ENCODE results near the gene MBNL3. TPM values are rescaled to one million over a fixed set of nuclear protein-coding genes. Genes with fewer than 3 reads are reported as not detected.

Gene MBNL3, protein sequence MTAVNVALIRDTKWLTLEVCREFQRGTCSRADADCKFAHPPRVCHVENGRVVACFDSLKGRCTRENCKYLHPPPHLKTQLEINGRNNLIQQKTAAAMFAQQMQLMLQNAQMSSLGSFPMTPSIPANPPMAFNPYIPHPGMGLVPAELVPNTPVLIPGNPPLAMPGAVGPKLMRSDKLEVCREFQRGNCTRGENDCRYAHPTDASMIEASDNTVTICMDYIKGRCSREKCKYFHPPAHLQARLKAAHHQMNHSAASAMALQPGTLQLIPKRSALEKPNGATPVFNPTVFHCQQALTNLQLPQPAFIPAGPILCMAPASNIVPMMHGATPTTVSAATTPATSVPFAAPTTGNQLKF
- 0.06 and 0.27 TPM in 2 replicates for total RNA-seq (2014; rRNA removed; shearing (Covaris generic))

DNA sequence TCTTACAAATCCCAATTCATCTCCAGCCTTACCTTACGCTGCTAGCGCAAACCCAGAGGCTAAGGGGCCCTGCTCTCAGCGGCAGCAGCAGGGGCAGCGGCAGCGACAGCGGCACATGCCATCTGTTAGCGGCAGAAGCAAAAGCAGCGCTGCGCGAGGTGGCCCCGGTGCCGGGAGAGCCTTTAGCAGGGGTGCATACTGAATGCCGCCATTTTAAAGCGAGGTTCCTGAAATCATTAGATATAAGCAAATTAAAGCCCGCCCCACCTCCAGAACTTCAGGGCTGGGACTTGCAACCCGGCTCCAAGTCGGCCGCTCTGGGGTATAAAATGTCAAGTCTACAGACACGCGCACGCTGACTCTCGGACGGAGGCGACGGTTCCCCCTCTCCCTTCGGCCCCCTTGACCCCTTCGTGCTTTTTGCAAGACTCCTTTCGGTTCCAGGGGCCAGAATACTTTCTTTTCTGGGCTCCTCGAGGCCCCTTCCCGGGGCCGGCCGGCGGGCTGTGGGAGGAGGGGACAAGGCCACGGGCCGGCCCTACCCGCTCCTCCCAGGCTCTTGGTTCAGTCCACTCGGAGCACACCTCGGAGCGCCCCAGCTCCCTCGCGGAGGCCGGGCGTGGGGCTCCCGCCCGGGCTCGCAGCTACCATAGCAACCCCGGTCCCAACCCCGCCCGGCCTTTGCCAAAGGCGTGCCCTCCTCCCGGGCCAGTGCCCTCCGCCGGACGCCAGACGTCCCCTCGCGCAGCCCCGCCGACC lies at the start of gene MBNL3:
Gene MBNL3 (minus strand): TSS at position 220 of the 759 bp plus-strand sequence. CDS start 49,427 bp downstream, outside the sequence.
- in situ Hi-C loops (cut with HindIII; ENCODE audit: low sequenced_read_pairs), result no loop called here
- peak; percentile 2 for DNase-seq (ENCODE audit: low spot score)

DNA sequence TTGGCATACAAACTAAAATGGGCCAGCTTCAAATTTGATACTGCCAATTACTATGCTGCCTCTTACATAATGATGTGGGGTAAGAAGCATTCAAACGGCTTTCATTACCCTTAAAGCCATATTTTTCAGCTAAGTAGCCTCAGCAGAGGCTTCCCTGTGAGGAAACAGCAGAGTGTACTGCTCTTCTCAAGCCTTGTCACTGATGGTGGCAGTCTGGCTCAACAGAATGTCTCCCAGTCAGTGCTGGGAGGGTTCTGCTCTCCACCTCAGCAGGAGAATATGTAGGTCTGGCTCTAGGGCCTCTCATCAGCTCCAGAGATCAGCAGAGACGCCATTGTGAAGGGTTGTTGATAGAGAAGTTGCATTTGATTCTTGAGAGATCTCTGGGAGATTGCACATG lies 44.6 kb upstream of the MBNL3 start:
- DNase-seq (ENCODE audit: low spot score), result no peak
- in situ Hi-C loops (cut with HindIII; ENCODE audit: low sequenced_read_pairs), result no loop called here

DNA sequence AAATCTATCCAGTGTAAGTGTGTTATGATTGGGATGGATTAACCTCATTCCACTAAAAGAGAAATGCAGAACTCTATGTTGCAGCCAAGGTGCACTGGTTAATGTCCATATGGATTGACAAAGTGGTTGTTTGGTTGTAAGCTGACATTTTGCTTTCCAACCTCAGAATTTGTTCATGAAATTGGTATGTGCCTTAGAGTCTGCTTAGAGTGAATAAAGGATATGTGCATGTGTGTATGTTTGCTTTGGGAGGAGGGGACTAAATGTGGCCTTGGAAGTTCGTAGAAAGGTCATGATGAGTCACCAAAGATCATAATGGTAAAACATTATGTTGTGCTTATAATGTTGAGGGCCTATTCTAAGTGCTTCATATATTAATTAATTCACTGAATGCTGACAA lies 44.1 kb upstream of the MBNL3 start:
- DNase-seq (ENCODE audit: low spot score), result no peak
- in situ Hi-C loops (cut with HindIII; ENCODE audit: low sequenced_read_pairs), result no loop called here

DNA sequence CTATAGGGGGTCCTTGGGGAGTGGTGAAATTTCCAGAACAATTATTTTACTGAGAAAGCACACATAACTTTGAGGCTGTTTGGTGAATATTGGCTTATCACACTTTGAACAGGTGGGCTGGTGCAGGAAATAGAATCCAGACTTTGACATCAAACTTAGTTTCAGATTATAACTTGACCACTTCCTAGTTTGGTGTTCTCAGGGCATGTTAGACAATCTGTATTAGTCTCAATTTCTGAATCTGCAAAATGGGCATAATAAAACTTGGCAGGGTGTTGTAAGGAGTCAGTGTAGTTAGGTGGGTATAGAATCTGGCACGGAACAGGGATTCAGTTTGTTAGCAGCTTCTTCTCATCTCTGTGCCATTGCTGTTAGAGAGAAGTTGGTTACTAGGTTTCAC lies 43.3 kb upstream of the MBNL3 start:
- in situ Hi-C loops (cut with HindIII; ENCODE audit: low sequenced_read_pairs), result no loop called here
- DNase-seq (ENCODE audit: low spot score), result no peak

DNA sequence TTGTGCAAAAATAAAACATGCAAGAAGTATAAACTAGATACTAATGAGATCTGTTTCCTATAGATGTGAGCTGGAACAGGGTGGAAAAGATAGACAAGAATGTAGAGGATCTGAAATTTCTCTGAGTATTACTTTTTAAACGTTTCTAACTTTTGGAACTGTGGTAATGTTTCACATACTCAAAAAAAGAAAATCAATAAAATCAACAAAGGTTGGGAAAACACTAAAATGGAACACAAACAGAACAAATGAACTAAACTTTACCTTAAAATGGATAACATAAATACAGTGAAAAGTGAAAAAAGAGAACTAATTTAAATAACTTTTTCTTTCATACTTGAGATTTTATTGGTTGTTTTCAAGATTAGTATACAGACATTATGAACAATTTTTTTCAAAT lies 32.0 kb upstream of the MBNL3 start:
- no peak for DNase-seq (ENCODE audit: low spot score)
- in situ Hi-C loops (cut with HindIII; ENCODE audit: low sequenced_read_pairs), result no loop called here

DNA sequence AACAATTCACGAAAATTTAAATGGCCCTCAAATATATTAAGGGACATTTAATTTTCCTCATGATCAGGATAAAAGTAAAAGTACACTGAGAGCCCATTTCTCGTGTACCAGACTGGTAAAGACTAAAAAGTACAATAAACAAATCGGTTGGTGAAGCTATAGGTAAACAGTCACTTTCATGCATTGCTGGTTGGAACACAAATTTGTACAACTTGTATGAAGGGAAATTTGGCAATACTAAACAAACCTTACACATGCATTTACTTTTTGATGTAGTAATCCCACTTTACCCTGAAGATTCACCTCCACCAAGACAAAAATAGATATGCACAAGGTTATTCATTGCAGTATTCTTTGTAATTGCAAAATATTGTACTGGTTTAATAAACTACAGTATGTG lies 31.4 kb upstream of the MBNL3 start:
- in situ Hi-C loops (cut with HindIII; ENCODE audit: low sequenced_read_pairs), result no loop called here
- DNase-seq (ENCODE audit: low spot score), result no peak

DNA sequence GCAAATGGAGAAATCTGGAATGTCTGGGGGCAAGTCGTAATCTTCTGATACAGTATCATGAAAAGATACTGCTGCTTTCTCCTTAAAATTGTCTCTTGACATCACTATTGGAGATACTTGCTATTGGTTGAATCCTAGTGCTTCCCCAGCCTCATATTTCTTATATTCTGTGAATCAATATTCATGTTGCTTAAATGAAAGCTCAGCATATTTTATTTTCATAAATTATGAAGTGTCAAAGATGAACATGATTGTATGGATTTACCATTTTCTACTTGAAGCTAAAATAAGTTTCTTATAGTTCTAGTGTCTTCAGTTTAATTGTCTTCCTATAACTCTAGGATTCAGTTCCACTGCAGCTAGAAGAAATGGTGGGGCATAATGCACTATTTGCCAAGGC lies 29.6 kb upstream of the MBNL3 start:
- DNase-seq (ENCODE audit: low spot score), result no peak
- in situ Hi-C loops (cut with HindIII; ENCODE audit: low sequenced_read_pairs), result no loop called here

DNA sequence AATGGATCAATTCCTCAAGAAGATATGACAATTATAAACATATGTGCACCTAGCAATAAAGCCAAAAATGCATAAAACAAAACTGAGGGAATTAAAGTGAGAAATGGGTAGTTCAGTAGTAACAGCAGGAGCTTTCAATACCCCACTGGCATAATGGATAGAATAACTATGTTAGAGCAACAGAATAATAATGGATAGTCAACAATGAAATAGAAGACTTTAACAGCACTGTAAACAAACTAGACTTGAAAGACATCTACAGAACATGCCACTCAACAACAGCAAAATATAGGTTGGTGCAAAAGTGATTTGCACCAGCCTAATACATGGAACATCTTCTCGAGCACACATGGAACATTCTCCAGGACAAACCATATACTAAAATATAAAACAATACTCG lies 20.0 kb upstream of the MBNL3 start:
- in situ Hi-C loops (cut with HindIII; ENCODE audit: low sequenced_read_pairs), result no loop called here
- DNase-seq (ENCODE audit: low spot score), result no peak

DNA sequence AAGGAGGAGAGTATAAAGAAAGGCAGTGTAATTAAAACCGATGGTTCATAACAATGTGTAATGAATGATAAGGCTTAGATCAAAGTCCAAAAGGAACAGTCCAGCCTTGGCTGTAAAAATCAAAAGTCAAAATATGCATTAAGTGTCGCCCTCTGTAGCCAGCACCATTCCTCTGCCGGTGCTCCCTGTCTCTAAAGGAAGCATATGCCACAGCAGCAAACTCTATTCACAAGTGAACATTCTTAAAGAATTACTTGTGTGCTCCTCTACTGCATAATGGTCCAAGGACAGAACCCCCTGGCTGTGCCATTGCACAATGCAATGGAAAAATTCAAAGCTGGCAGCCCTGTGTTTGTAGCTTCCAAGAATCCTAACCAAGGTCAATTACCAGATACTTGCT lies 16.3 kb upstream of the MBNL3 start:
- DNase-seq (ENCODE audit: low spot score), result no peak
- in situ Hi-C loops (cut with HindIII; ENCODE audit: low sequenced_read_pairs), result no loop called here

DNA sequence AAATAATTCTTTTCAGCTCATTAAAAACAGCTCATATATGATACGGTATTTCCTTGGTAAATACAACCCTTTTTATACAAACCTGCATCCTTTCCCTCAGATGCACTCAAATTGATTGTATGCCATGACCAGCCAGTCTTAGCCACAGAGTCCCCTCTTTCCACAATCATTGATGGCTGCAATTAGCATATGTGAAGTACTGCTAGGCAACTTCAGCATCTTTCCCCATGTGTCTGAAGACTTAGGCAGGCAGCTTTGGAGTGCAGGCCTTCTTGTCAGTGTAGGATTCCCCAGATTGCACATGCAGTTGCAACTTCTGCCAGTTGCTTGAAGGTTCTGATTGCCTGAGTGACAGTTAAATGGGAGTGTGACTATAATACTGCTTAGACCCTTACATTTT lies 15.6 kb upstream of the MBNL3 start:
- in situ Hi-C loops (cut with HindIII; ENCODE audit: low sequenced_read_pairs), result no loop called here
- no peak for DNase-seq (ENCODE audit: low spot score)

DNA sequence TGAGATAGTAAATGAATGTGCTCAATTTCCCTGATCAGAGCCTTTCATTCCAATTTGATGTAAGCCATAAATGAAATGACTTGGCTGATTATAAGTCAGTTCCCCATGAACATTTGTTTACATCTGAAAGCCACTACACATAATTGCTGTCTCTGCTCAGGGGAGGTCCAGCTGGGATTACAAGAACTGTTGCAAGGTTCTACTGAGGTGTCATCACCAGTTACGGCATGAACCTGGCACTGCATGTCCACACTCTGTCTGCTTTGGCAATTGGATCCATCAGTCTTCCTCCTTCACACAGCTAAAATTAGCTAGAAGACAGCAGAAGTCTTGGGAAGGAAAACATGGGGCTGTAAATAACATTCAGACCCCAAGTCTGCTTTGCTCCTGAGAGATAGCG lies 12.8 kb upstream of the MBNL3 start:
- DNase-seq (ENCODE audit: low spot score), result no peak
- in situ Hi-C loops (cut with HindIII; ENCODE audit: low sequenced_read_pairs), result no loop called here

DNA sequence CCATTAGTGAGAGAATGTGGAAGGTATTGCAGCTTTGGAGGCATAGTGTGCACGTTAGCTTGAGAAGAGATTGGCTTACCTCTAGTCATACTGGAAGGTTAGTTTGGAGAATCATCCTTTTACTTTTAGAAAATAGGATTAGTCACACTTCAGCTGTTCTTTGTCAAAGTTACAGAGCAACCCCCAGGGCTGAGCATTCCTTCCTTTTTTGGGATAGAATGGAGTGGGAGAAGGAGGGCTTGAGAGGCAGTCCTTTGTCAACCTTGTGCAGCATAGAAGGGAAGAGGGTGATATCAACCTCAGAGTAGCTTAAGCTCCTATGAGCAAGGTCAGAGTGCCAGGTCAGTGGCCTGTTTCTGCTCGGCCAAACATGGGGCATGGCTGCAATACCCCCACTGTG lies 8.6 kb upstream of the MBNL3 start:
- in situ Hi-C loops (cut with HindIII; ENCODE audit: low sequenced_read_pairs), result no loop called here
- DNase-seq (ENCODE audit: low spot score), result no peak

DNA sequence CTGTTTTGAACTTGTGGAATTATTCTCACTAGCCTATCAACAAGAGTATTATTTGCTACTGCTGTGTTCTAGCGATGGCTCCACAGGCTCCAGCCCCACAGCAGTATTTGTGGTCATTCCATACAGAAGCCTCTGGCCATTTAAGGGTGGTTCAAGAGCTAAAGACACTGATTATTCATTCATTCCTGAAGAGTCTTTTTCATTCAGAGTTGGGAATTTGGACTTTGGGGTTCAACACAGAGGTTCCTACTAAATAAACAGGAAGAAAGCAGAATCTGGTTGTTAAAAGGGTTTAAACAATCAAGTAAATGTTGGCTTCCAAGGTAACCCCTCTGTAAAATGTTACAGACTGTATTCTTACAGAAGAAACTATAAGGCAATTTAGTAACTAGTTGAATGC lies 4.3 kb upstream of the MBNL3 start:
- no peak for DNase-seq (ENCODE audit: low spot score)
- in situ Hi-C loops (cut with HindIII; ENCODE audit: low sequenced_read_pairs), result no loop called here

DNA sequence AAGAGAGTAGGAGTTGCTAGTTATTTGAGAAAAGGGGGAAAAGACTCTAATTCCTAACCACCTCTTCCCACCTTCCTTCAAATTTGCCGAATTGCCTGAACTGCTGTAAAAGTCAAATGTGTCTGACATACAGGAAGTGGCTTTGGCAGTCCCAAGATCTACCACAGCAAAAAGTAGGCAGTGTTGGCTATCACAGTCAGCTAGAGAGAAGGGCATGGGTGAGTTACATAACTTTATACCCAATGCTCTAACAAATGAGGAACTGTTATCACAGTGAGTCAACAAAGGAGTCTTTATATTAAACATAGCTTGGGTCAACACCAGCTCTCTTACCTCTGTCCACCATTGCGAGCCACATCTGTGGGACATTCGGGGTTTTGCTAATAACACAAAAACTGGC lies 2.4 kb upstream of the MBNL3 start:
- in situ Hi-C loops (cut with HindIII; ENCODE audit: low sequenced_read_pairs), result no loop called here
- DNase-seq (ENCODE audit: low spot score), result no peak

DNA sequence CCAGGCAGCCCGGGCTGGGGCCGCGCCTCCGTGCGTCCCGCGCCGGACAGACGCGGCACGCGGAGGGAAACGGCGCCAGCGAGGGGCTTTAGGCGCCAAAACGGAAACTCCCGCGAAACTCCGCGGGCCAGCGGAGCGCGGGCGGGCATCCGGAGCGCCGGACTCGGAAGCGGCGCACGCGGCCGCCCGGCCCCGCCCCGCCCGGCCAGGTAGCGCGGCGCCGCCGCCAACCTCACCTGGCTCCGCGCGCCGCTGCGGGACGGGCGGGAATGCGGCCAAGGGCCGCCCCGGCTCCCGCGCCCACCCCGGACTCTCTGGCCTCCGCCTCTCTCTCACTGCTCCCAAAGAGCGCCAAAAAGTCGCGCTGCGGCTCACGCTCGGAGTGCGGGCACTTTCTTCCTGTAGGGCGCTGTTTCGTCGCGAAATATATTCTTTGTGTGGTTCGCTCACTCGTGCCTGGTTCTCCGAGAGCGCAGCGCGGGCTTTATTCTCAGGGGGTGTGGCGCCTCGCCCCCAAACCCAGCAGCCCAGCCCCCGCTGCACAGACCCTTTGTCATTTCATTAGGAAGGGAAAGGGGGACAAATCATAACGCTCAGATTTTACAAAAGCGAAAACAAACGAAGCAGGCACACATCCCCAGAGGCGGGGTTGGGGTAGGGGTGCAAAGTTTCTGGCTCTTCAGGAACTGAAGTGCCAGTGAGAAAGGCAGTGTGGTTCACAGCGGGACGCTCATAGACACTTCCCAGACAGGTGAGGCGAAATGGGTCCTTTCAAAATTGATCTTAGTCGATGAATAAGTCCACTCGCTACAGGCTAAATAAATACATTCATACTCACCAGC lies 961 bp upstream of the MBNL3 start:
- in situ Hi-C loops (cut with HindIII; ENCODE audit: low sequenced_read_pairs), result no loop called here
- no peak for DNase-seq (ENCODE audit: low spot score)

DNA sequence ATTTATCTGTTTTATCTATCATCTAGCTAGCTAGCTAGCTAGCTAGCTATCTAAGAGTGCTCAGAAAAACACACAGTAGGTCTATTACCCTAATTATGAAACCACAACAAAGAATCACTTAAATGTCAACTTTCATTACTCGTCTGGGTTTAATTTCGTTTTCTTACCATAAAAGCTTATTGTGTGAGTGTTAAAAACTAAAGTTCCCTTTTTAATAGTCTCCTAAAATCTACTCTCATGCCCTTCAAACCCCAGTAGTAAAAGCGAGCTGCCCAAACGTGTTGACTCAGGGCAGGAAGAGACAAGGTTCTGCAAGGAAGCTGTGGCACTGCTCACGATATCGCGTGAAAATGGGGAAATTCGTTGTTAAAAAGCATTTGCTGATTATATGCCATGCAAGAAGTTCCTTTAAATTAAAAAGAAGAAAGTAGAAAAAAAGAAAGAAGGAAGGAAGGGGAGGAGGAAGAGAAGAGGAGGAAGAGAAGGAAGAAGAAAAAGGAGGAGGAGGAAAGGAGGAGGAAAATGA lies 595 bp downstream of the MBNL3 start:
- no peak for DNase-seq (ENCODE audit: low spot score)
- in situ Hi-C loops (cut with HindIII; ENCODE audit: low sequenced_read_pairs), result no loop called here

DNA sequence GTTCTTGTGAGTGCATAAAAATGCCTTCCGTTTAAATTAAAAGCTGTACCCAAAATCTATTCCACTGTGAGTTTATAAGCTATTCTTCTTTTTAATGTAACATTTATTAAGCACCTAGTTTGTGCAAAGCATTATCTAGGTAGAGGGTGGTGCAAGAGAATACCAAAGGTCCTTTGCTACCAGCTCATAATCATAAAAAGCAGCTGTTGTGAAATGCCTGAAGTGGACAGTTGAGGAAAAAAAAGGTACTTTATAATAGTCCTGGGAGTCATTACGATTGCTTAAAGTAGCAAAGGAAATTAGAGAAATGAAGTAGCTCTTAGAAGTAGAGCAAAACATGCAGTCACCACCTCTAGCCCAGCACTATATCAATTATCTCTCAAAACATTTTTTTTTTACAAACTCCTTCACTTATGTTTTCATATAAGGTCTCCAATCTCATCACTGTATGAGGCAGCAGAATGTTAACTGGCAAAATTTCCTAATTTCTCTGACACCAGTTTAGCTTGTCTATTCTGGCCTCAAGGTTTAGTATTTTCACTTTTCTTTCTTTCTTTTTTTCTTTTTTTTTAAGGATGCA lies 2.1 kb downstream of the MBNL3 start:
- DNase-seq (ENCODE audit: low spot score), result no peak
- in situ Hi-C loops (cut with HindIII; ENCODE audit: low sequenced_read_pairs), result no loop called here

DNA sequence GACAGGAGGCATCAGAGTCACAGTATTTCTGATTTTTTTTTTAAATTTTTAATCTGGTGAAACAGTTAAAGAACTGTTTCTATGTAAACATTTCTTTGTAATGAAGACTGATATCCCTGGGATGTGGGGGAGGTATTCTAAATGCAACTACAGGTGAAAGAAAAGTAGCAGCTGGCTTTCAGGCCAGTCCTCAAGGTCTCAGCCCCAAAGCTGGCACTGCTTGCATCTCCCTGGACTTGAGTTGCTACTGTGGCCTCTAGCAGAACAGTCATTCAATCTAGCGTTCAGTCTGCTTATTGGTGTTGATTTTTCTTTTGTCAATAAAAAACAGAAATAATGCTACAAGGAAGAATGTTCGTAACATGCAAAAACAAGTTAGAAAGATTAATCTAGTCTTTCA lies 4.9 kb downstream of the MBNL3 start:
- in situ Hi-C loops (cut with HindIII; ENCODE audit: low sequenced_read_pairs), result no loop called here
- no peak for DNase-seq (ENCODE audit: low spot score)

DNA sequence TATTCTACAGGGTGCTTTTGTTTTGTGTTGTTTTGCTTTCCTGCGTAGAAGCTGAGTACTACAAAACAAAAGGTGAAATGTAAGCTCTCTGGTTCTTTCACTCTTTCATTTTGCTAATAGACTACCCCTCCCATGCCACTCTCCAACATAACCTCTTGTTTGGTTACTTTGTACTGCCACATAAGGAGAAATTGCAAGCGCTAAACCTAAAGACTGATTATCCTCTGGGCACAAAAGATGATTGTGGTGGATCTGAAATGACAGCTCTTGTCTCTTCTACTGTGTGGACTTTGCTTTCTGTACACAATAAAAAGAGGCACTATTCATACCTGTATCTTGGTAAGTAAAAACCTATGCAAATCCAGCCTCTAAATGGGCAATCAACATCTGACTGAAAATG lies 5.3 kb downstream of the MBNL3 start:
- no peak for DNase-seq (ENCODE audit: low spot score)
- in situ Hi-C loops (cut with HindIII; ENCODE audit: low sequenced_read_pairs), result no loop called here

All from G401 (cell line).